Medulla oblongata (tissue), 1 donor: ENCODE data around the gene EXOC5.

ENCODE experiments used
- DNase-seq: peaks from one replicate; pipeline ENCODE4 v3.0.0-alpha.2; 2015; ENCODE audit errors: extremely low spot score

EXOC5 gene

DNA sequence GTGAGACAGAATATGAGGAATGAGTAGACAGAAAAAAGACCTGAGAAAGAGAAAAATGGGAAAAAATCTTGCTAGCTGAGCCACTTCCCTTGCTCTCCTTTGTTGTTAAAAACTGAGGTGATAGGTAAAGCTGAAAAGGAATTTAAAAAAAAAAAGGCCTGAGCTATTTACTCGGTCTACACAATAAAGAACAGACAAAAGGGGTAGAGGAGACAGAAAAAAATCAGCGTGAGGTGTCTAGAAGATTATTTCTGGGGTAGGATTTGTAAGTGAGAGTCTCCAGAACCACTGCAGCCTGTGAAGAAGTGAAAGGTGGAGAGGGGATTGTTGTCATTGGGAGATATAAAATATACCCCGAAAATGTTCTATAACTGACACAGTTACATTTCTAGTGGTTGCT is 98.8 kb downstream of the EXOC5 start:
- no peak for DNase-seq

GRCh38 chr14:57168138-57168679 is 100.5 kb downstream of the EXOC5 start:
- no peak for DNase-seq

- DNase-seq: no peak
These were observed 107.0 kb downstream of the EXOC5 start for GRCh38 chr14:57161583-57162234.

DNA sequence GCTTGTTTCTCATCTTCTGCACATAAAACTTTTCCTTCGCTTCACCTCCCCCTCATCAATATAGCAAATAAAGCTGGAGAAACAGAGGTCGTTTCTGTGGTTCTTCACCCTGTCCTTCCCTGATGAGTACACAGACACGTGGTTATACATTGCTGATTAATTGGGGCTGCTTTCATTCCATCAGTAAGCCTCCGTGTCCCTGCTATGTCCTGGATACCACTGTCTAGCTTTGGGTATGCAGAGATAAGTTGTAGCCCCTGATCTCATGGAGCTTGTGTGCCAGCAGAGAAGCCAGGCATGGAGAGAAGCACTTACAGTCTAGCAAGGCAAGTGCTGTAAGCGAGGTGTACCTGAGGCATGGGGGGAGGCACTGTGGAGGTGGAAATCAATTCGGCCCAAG is 108.4 kb downstream of the EXOC5 start:
- DNase-seq: no peak

- no peak for DNase-seq
These were observed 115.4 kb downstream of the EXOC5 start for GRCh38 chr14:57153286-57153685.
